Measurements from ENCODE around the gene DOCK4.

Gene DOCK4

GRCh38 chr7:112248598-112248997 lies 42.4 kb upstream of the DOCK4 start:
- TF ChIP-seq CTCF (IDR thresholded peaks at IDR 0.05) (no peak), ZFX (IDR thresholded peaks at IDR 0.05; ENCODE audit: borderline replicate concordance) (no peak)

GRCh38 chr7:112238852-112239610 lies 32.8 kb upstream of the DOCK4 start:
- H3K27ac ChIP-seq = 0 out of 2 replicates have a peak overlapping the region, but pooled peaks have one; percentile 5
- TF ChIP-seq ZFX (IDR thresholded peaks at IDR 0.05; ENCODE audit: borderline replicate concordance) (no peak), CTCF (IDR thresholded peaks at IDR 0.05) (no peak)

More at GRCh38 chr7:112248598-112248997, 42.4 kb upstream of the DOCK4 start:
- no peak overlapping the region for H3K27ac ChIP-seq

GRCh38 chr7:112238330-112238729 lies 32.1 kb upstream of the DOCK4 start:
- no peak for TF ChIP-seq CTCF (IDR thresholded peaks at IDR 0.05)
- TF ChIP-seq ZFX (IDR thresholded peaks at IDR 0.05; ENCODE audit: borderline replicate concordance) = no peak

GRCh38 chr7:112236597-112236996 lies 30.4 kb upstream of the DOCK4 start:
- no peak overlapping the region for H3K27ac ChIP-seq

More at GRCh38 chr7:112238330-112238729, 32.1 kb upstream of the DOCK4 start:
- no peak overlapping the region for H3K27ac ChIP-seq

GRCh38 chr7:112234147-112234546 lies 27.9 kb upstream of the DOCK4 start:
- no peak overlapping the region for H3K27ac ChIP-seq
- TF ChIP-seq CTCF (IDR thresholded peaks at IDR 0.05) = no peak
- no peak for TF ChIP-seq ZFX (IDR thresholded peaks at IDR 0.05; ENCODE audit: borderline replicate concordance)

More at GRCh38 chr7:112236597-112236996, 30.4 kb upstream of the DOCK4 start:
- TF ChIP-seq ZFX (IDR thresholded peaks at IDR 0.05; ENCODE audit: borderline replicate concordance) = no peak
- TF ChIP-seq CTCF (IDR thresholded peaks at IDR 0.05) = no peak

- no peak overlapping the region for H3K27ac ChIP-seq
- TF ChIP-seq ZFX (IDR thresholded peaks at IDR 0.05; ENCODE audit: borderline replicate concordance) (no peak), CTCF (IDR thresholded peaks at IDR 0.05) (no peak)
Observed at GRCh38 chr7:112233048-112233697, 27.0 kb upstream of the DOCK4 start.

Measured in 22Rv1 (cell line).